H9 (cell line): Measurements from ENCODE around the gene TXNDC11. TPM values are rescaled to one million over a fixed set of nuclear protein-coding genes. Genes with fewer than 3 reads are reported as not detected.

Experiments used
- DNase-seq: peaks from one replicate; pipeline ENCODE4 v3.0.0-alpha.2; 2017
- H2AFZ ChIP-seq: one replicate; pipeline ENCODE4 v1.6.1; 2013; ENCODE audit warnings: mild to moderate bottlenecking, low read length, control low read depth, moderate library complexity
- H2AK5ac ChIP-seq: 2 replicates; pipeline ENCODE4 v1.6.1; 2013; ENCODE audit warnings: low read length, control low read depth, mixed read lengths; ENCODE audit not compliant: insufficient read length
- H2BK120ac ChIP-seq: one replicate; pipeline ENCODE4 v1.6.1; 2013; ENCODE audit warnings: low read depth, mild to moderate bottlenecking, low read length, control low read depth, inconsistent platforms; ENCODE audit not compliant: poor library complexity, severe bottlenecking
- H2BK12ac ChIP-seq: 2 replicates; pipeline ENCODE4 v1.6.1; 2013; ENCODE audit warnings: low read length, control low read depth, mixed read lengths, low read depth; ENCODE audit not compliant: insufficient read length
- H2BK15ac ChIP-seq: 2 replicates; pipeline ENCODE4 v1.6.1; 2013; ENCODE audit warnings: low read depth, low read length, control low read depth
- H2BK20ac ChIP-seq: one replicate; pipeline ENCODE4 v1.6.1; 2013; ENCODE audit warnings: low read depth, mild to moderate bottlenecking, low read length, control low read depth, inconsistent platforms; ENCODE audit not compliant: poor library complexity, severe bottlenecking
- H2BK5ac ChIP-seq: 2 replicates; pipeline ENCODE4 v1.6.1; 2013; ENCODE audit warnings: low read length, control low read depth, mixed read lengths; ENCODE audit not compliant: insufficient read length
- H3K14ac ChIP-seq: 2 replicates; pipeline ENCODE4 v1.6.1; 2013; ENCODE audit warnings: low read length, control low read depth; ENCODE audit not compliant: insufficient read depth
- H3K18ac ChIP-seq: 2 replicates; pipeline ENCODE4 v1.6.1; 2013; ENCODE audit warnings: low read depth, mild to moderate bottlenecking, mixed read lengths, low read length, control low read depth; ENCODE audit not compliant: insufficient read length
- H3K23ac ChIP-seq: 2 replicates; pipeline ENCODE4 v1.6.1; 2013; ENCODE audit warnings: low read length, control low read depth, mixed read lengths, low read depth; ENCODE audit not compliant: insufficient read length
- H3K23me2 ChIP-seq: 2 replicates; pipeline ENCODE4 v1.6.1; 2013; ENCODE audit warnings: low read depth, mild to moderate bottlenecking, mixed read lengths, low read length, control low read depth; ENCODE audit not compliant: insufficient read length, poor library complexity, severe bottlenecking
- H3K27ac ChIP-seq: 2 replicates; pipeline ENCODE4 v1.5.1; 2013; ENCODE audit warnings: low read length, control low read depth, mixed read lengths, low read depth; ENCODE audit not compliant: insufficient read length
- H3K27me3 ChIP-seq: 2 replicates; pipeline ENCODE4 v1.6.1; 2013; ENCODE audit warnings: low read length, control low read depth, inconsistent platforms; ENCODE audit not compliant: insufficient read depth
- H3K4ac ChIP-seq: 2 replicates; pipeline ENCODE4 v1.6.1; 2013; ENCODE audit warnings: low read depth, mild to moderate bottlenecking, control low read depth, inconsistent platforms, low read length, moderate library complexity
- H3K4me1 ChIP-seq: 2 replicates; pipeline ENCODE4 v1.6.1; 2013; ENCODE audit warnings: low read length, control low read depth, inconsistent platforms; ENCODE audit not compliant: insufficient read depth
- H3K4me2 ChIP-seq: 2 replicates; pipeline ENCODE4 v1.6.1; 2013; ENCODE audit warnings: low read length, control low read depth, mixed read lengths; ENCODE audit not compliant: insufficient read length, insufficient read depth
- H3K56ac ChIP-seq: 2 replicates; pipeline ENCODE4 v1.6.1; 2013; ENCODE audit warnings: low read depth, mild to moderate bottlenecking, mixed read lengths, low read length, control low read depth; ENCODE audit not compliant: insufficient read length
- H3K79me1 ChIP-seq: 2 replicates; pipeline ENCODE4 v1.6.1; 2013; ENCODE audit warnings: low read depth, mild to moderate bottlenecking, moderate library complexity, low read length, control low read depth, inconsistent platforms; ENCODE audit not compliant: insufficient read depth, poor library complexity, severe bottlenecking
- H3K79me2 ChIP-seq: 2 replicates; pipeline ENCODE4 v1.6.1; 2013; ENCODE audit warnings: low read length, control low read depth, inconsistent platforms; ENCODE audit not compliant: insufficient read depth
- H3K9ac ChIP-seq: 2 replicates; pipeline ENCODE4 v1.6.1; 2013; ENCODE audit warnings: low read length, control low read depth, mixed read lengths; ENCODE audit not compliant: insufficient read length; ENCODE audit errors: extremely low read depth
- H3K9me3 ChIP-seq: one replicate; pipeline ENCODE4 v1.6.1; 2013; ENCODE audit warnings: low read depth, low read length, inconsistent platforms; ENCODE audit not compliant: control insufficient read depth
- H3T11ph ChIP-seq: one replicate; pipeline ENCODE4 v1.6.1; 2013; ENCODE audit warnings: mild to moderate bottlenecking, low read length, control low read depth, inconsistent platforms
- H4K20me1 ChIP-seq: one replicate; pipeline ENCODE4 v1.6.1; 2013; ENCODE audit not compliant: control insufficient read depth, insufficient read length, insufficient read depth
- H4K5ac ChIP-seq: 2 replicates; pipeline ENCODE4 v1.6.1; 2013; ENCODE audit warnings: low read depth, mild to moderate bottlenecking, mixed read lengths, low read length, control low read depth; ENCODE audit not compliant: insufficient read length
- H4K8ac ChIP-seq: replicated peaks from 2 replicates; pipeline ENCODE4 v1.6.1; 2013; ENCODE audit warnings: low read length, control low read depth, mixed read lengths, low read depth; ENCODE audit not compliant: insufficient read length
- H4K91ac ChIP-seq: 2 replicates; pipeline ENCODE4 v1.6.1; 2013; ENCODE audit warnings: low read depth, mild to moderate bottlenecking, moderate library complexity, mixed read lengths, low read length, control low read depth; ENCODE audit not compliant: insufficient read length
- H3K27ac Mint-ChIP-seq, 3 experiments: 2 replicates in 2 of 3; 3 replicates in 1 of 3; pipeline ENCODE4 v1.8.0; 2020 to 2021; ENCODE audit warnings: mixed read lengths in 3 of 3, mild to moderate bottlenecking in 1 of 3, moderate library complexity in 1 of 3
- H3K27me3 Mint-ChIP-seq: 2 replicates; pipeline ENCODE4 v1.8.0; 2021; ENCODE audit warnings: low read depth, mild to moderate bottlenecking, moderate library complexity, mixed read lengths
- H3K36me3 Mint-ChIP-seq, 3 experiments: 2 replicates in 2 of 3; 3 replicates in 1 of 3; pipeline ENCODE4 v1.8.0; 2020 to 2021; ENCODE audit warnings: low read depth in 3 of 3, mixed read lengths in 3 of 3; ENCODE audit not compliant: insufficient read depth in 1 of 3
- H3K4me1 Mint-ChIP-seq, 2 experiments: 2 replicates each; pipeline ENCODE4 v1.8.0; 2020; ENCODE audit warnings: mixed read lengths in 2 of 2
- H3K4me3 Mint-ChIP-seq, 2 experiments: 2 replicates in 1 of 2; 3 replicates in 1 of 2; pipeline ENCODE4 v1.8.0; 2020 to 2021; ENCODE audit warnings: mild to moderate bottlenecking in 2 of 2, mixed read lengths in 2 of 2, moderate library complexity in 1 of 2
- H3K9me3 Mint-ChIP-seq, 2 experiments: 2 replicates in 1 of 2; 3 replicates in 1 of 2; pipeline ENCODE4 v1.8.0; 2020; ENCODE audit warnings: mild to moderate bottlenecking in 2 of 2, mixed read lengths in 2 of 2, moderate library complexity in 1 of 2
- WGBS: extraction: QIAGEN DNeasy Blood & Tissue Kit; methylation state at CpG from one replicate; pipeline ENCODE4 v1.1.7; 2013; ENCODE audit warnings: missing lambda C conversion rate, low lambda C conversion rate, mixed read lengths; ENCODE audit not compliant: insufficient read length; ENCODE audit errors: extremely low coverage; 5-methylcytosine and 5-hydroxymethylcytosine counted together
- total RNA-seq: library from RNA; stranded (reverse); gene quantifications from 2 replicates; pipeline ENCODE4 v1.2.1, GENCODE V29; 2021
- TF ChIP-seq, protein P1 (sequence below): fragments of 200-600 bp; sonication (generic); conservative IDR thresholded peaks from 3 replicates; pipeline ENCODE4 v1.8.0; 2021; ENCODE audit warnings: antibody characterized with exemption, mild to moderate bottlenecking

Gene TXNDC11
- total RNA-seq, 1 experiment from 2014 or later: 12.2 TPM

- no peak for DNase-seq
- no peak overlapping the region for H2BK120ac ChIP-seq
- Mint-ChIP-seq H3K27me3 (no peaks in the 10 kb centered on the region), H3K4me1 (peaks cover 9 to 22% of the 10 kb centered on the region in 2 experiments; a peak in 3 of 4 replicates), H3K9me3 (no peaks in the 10 kb centered on the region), H3K27ac (peak overlapping the region; percentile 12 to 85 (median 76); a peak in 4 of 7 replicates), H3K4me3 (no peak overlapping the region), H3K36me3 (peaks cover 22 to 57% (median 46%) of the 10 kb centered on the region in 3 experiments)
- peaks cover 2% of the 10 kb centered on the region for H4K20me1 ChIP-seq
- TF ChIP-seq, protein P1, sequence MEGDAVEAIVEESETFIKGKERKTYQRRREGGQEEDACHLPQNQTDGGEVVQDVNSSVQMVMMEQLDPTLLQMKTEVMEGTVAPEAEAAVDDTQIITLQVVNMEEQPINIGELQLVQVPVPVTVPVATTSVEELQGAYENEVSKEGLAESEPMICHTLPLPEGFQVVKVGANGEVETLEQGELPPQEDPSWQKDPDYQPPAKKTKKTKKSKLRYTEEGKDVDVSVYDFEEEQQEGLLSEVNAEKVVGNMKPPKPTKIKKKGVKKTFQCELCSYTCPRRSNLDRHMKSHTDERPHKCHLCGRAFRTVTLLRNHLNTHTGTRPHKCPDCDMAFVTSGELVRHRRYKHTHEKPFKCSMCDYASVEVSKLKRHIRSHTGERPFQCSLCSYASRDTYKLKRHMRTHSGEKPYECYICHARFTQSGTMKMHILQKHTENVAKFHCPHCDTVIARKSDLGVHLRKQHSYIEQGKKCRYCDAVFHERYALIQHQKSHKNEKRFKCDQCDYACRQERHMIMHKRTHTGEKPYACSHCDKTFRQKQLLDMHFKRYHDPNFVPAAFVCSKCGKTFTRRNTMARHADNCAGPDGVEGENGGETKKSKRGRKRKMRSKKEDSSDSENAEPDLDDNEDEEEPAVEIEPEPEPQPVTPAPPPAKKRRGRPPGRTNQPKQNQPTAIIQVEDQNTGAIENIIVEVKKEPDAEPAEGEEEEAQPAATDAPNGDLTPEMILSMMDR: no peak
- H2BK5ac ChIP-seq: no peak overlapping the region
- no peak overlapping the region for H2AFZ ChIP-seq
- no peaks in the 10 kb centered on the region for H3K23me2 ChIP-seq
- H3T11ph ChIP-seq: no peak overlapping the region
- H3K14ac ChIP-seq: no peak overlapping the region
- H3K79me2 ChIP-seq: no peaks in the 10 kb centered on the region
- no peak overlapping the region for H3K9ac ChIP-seq
- no peak overlapping the region for H2AK5ac ChIP-seq
- H4K8ac ChIP-seq: no peak overlapping the region
- no peaks in the 10 kb centered on the region for H3K4me1 ChIP-seq
- no peak overlapping the region for H3K4ac ChIP-seq
- H2BK20ac ChIP-seq: no peak overlapping the region
- H3K4me2 ChIP-seq: no peak overlapping the region
- H3K18ac ChIP-seq: no peak overlapping the region
- peaks cover 3% of the 10 kb centered on the region for H3K79me1 ChIP-seq
- no peak overlapping the region for H4K5ac ChIP-seq
- H4K91ac ChIP-seq: no peak overlapping the region
- H2BK15ac ChIP-seq: no peak overlapping the region
- no CpG with 5 or more reads among the region's 13 CpGs for WGBS
- H3K9me3 ChIP-seq: no peaks in the 10 kb centered on the region
- no peak overlapping the region for H2BK12ac ChIP-seq
- no peak overlapping the region for H3K56ac ChIP-seq
- H3K23ac ChIP-seq: no peak overlapping the region
- H3K27me3 ChIP-seq: no peaks in the 10 kb centered on the region
- no peak overlapping the region for H3K27ac ChIP-seq
Observed at GRCh38 chr16:11679250-11679649, 63.4 kb downstream of the TXNDC11 start.
